ENCODE results near the gene SPSB4. TPM values are rescaled to one million over a fixed set of nuclear protein-coding genes. Genes with fewer than 3 reads are reported as not detected.

Gene SPSB4
- total RNA-seq, 6 experiments from 2014 or later, result 0.62 to 1.0 (median 0.98) TPM; not detected in 3

DNA sequence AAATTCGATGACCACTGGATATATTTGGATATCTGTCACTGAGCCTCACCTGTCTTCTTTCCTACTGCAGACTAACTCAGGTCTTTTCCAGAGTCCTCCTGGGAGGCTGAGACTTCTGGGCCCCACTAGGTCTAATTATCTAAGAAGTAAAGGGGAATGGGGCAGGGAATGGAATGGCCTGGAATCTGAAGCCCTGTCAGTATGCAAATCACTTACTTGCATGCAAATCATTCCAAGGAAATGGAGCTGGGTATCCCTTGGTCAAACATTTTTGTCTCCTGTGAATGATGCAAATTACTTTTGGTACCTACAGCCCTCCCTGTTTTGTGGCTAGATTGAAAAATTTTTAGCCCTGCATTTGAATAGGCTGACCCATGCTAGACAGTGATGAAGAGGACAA lies 5.3 kb upstream of the SPSB4 start:
- no peaks in the 10 kb centered on the region for H3K36me3 ChIP-seq
- WGBS (ENCODE audit: insufficient coverage, low coverage, low lambda C conversion rate, missing lambda C conversion rate), result 60% methylated on average over 1 of the region's 1 CpG
- intact Hi-C loops (cut with DNase I), result no loop called here
- H3K4me1 ChIP-seq, result peaks cover 0 to 3% (median 0%) of the 10 kb centered on the region in 4 donors
- H3K27me3 ChIP-seq, result peaks cover 0 to 4% of the 10 kb centered on the region in 2 donors
- no peaks in the 10 kb centered on the region for H3K9me3 ChIP-seq
- no peak overlapping the region for H3K4me3 ChIP-seq
- ATAC-seq (no peak), DNase-seq (no peak)
- no peak for TF ChIP-seq POLR2A (IDR thresholded peaks at IDR 0.05)
- TF ChIP-seq, protein P1, sequence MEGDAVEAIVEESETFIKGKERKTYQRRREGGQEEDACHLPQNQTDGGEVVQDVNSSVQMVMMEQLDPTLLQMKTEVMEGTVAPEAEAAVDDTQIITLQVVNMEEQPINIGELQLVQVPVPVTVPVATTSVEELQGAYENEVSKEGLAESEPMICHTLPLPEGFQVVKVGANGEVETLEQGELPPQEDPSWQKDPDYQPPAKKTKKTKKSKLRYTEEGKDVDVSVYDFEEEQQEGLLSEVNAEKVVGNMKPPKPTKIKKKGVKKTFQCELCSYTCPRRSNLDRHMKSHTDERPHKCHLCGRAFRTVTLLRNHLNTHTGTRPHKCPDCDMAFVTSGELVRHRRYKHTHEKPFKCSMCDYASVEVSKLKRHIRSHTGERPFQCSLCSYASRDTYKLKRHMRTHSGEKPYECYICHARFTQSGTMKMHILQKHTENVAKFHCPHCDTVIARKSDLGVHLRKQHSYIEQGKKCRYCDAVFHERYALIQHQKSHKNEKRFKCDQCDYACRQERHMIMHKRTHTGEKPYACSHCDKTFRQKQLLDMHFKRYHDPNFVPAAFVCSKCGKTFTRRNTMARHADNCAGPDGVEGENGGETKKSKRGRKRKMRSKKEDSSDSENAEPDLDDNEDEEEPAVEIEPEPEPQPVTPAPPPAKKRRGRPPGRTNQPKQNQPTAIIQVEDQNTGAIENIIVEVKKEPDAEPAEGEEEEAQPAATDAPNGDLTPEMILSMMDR (IDR thresholded peaks at IDR 0.05), result no peak
- no peak overlapping the region for H3K27ac ChIP-seq

DNA sequence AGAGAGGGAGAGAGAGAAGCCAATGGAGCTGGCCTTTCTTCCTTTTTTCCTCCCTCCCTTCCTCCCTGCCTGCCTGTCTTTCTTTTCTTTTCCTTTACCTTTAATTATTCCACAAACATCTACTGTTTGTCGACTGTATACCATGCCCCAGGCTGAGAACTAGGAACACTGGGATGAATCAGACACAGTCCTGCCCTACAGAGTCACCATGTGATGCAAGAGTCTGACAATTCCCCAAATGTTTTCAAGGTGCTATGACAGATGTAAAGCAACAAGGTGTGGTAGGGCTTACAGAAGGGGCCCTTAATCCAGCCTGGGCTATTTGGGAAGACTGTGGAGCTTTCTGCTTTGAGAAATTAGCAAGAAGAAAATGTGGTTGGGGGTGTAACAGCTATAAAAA lies 4.0 kb upstream of the SPSB4 start:
- DNase-seq (no peak), ATAC-seq (no peak)
- Histone ChIP-seq H3K9me3 (no peaks in the 10 kb centered on the region), H3K27ac (no peak overlapping the region), H3K4me3 (no peak overlapping the region), H3K36me3 (no peaks in the 10 kb centered on the region), H3K27me3 (peaks cover 0 to 6% of the 10 kb centered on the region in 2 donors), H3K4me1 (peaks cover 0 to 15% (median 0%) of the 10 kb centered on the region in 4 donors)
- 54% methylated on average over 1 of the region's 1 CpG for WGBS (ENCODE audit: insufficient coverage, low coverage, low lambda C conversion rate, missing lambda C conversion rate)
- intact Hi-C loops (cut with DNase I), result no loop called here
- TF ChIP-seq POLR2A (IDR thresholded peaks at IDR 0.05), result no peak
- TF ChIP-seq, protein P1 (IDR thresholded peaks at IDR 0.05), result no peak

DNA sequence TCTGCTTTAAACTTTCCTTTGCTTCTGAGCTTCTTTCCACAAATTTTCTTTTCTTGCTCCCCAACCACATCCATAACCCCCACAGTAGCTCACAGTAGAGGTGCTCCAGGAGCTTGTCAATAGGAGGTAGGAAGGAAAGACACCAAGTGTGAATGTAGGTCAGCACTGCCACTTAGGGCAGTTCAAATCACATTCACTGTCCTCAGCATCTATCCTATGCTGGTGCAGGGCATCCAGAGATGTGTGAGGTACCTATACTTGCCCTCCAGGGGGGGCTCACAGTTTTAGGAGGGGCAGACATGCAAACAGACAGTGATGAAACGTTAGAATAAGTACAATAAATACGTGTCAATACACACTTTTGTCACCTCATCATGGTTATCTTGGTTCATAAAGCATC lies 1.5 kb upstream of the SPSB4 start:
- intact Hi-C loops (cut with DNase I), result no loop called here
- Histone ChIP-seq H3K36me3 (no peaks in the 10 kb centered on the region), H3K27me3 (peaks cover 0 to 4% of the 10 kb centered on the region in 2 donors), H3K4me3 (no peak overlapping the region), H3K27ac (no peak overlapping the region), H3K9me3 (no peaks in the 10 kb centered on the region), H3K4me1 (peaks cover 0 to 15% (median 0%) of the 10 kb centered on the region in 4 donors)
- DNase-seq (no peak), ATAC-seq (no peak)
- TF ChIP-seq, protein P1 (IDR thresholded peaks at IDR 0.05), result no peak
- no peak for TF ChIP-seq POLR2A (IDR thresholded peaks at IDR 0.05)
- WGBS (ENCODE audit: insufficient coverage, low coverage, low lambda C conversion rate, missing lambda C conversion rate), result 15% methylated on average over 2 of the region's 2 CpGs

- WGBS (ENCODE audit: insufficient coverage, low coverage, low lambda C conversion rate, missing lambda C conversion rate), result no CpG with 5 or more reads among the region's 77 CpGs
- ATAC-seq, result peak in 1 of 4 donors; percentile 11
- Histone ChIP-seq H3K27me3 (peaks cover 0 to 4% of the 10 kb centered on the region in 2 donors), H3K4me1 (peaks cover 0 to 15% (median 0%) of the 10 kb centered on the region in 4 donors), H3K27ac (no peak overlapping the region), H3K4me3 (peak overlapping the region in 1 of 3 donors; percentile 29), H3K36me3 (no peaks in the 10 kb centered on the region), H3K9me3 (no peaks in the 10 kb centered on the region)
- intact Hi-C loops (cut with DNase I), result no loop called here
- DNase-seq, result no peak
- TF ChIP-seq POLR2A (IDR thresholded peaks at IDR 0.05), result no peak
- TF ChIP-seq, protein P1 (IDR thresholded peaks at IDR 0.05), result no peak
Measured at GRCh38 chr3:141051443-141052200, 475 bp downstream of the SPSB4 start.
